ENCODE measurements around the gene HSPA12B. TPM values are rescaled to one million over a fixed set of nuclear protein-coding genes. Genes with fewer than 3 reads are reported as not detected.

HSPA12B gene
- total and polyA plus RNA-seq, 2 donors (not counting 3 experiments of a cell fraction or from before 2014, with no cell fraction given): 3.7 to 6.6 TPM

DNA sequence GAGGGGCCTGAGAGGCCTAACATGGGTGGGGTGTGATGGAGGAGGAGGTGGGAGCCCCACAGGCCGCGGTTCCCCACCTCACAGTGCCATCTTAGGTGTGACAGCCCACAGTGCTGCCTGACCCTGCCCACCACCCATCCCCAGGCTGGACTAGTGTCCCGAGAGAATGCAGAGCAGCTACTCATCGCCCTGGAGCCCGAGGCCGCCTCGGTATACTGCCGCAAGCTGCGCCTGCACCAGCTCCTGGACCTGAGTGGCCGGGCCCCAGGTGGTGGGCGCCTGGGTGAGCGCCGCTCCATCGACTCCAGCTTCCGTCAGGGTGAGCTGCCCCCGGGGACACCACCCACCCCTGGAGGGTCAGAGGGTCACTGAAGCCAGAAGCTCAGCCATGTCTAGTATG lies 15.6 kb downstream of the HSPA12B start:
- intact Hi-C loops (cut with micrococcal nuclease) (no loop called here), dilution Hi-C loops (cut with MboI; ENCODE audit: extremely low pct_ligation_motif_present, low sequenced_read_pairs) (no loop called here)
- Histone ChIP-seq H3K4me2 (ENCODE audit: insufficient read depth, low read length) (no peak overlapping the region), H3K9me3 (replicated peaks; ENCODE audit: control insufficient read depth, insufficient read depth, low read length) (no peaks in the 10 kb centered on the region), H3K79me2 (ENCODE audit: control insufficient read depth, insufficient read depth, low read length) (no peaks in the 10 kb centered on the region), H3K36me3 (ENCODE audit: control insufficient read depth in 2 of 2, extremely low read depth in 1 of 2, insufficient read depth in 2 of 2, low read length in 2 of 2) (peaks cover 0 to 3% of the 10 kb centered on the region in 2 experiments), H3K4me3 (replicated peaks in 1 of 3; ENCODE audit: insufficient read depth in 1 of 3, low read depth in 1 of 3, low read length in 3 of 3) (no peak overlapping the region), H4K20me1 (replicated peaks; ENCODE audit: control insufficient read depth, extremely low read depth, insufficient read depth, low read length) (no peaks in the 10 kb centered on the region), H3K9ac (replicated peaks; ENCODE audit: extremely low read depth, insufficient read depth, low read length) (no peak overlapping the region), H2AFZ (ENCODE audit: low read depth, low read length) (no peak overlapping the region), H3K27me3 (ENCODE audit: control insufficient read depth in 2 of 2, insufficient read depth in 2 of 2, low read length in 2 of 2) (no peaks in the 10 kb centered on the region), H3K4me1 (ENCODE audit: control insufficient read depth, extremely low read depth, insufficient read depth, low read length) (no peaks in the 10 kb centered on the region), H3K27ac (ENCODE audit: insufficient read depth, low read depth, low read length) (no peak overlapping the region), H3K9me1 (replicated peaks; ENCODE audit: control insufficient read depth, extremely low read depth, insufficient read depth, low read length) (no peaks in the 10 kb centered on the region)
- no TSS peak for BruUV-seq (replicated peaks)
- ChIA-PET CTCF (interaction anchor here (1.2 to 5.6 kb wide), 8 partner anchors 9 to 74 kb away, joined by 3 to 75 read pairs (median 4); partner anchors contain the start of genes ADISSP and SPEF1), POLR2A (no interaction called here)
- TF ChIP-seq EZH2 (IDR thresholded peaks at IDR 0.05; ENCODE audit: borderline replicate concordance, low read depth, low read length, severe bottlenecking) (no peak), FOS (IDR thresholded peaks at IDR 0.05; ENCODE audit: borderline replicate concordance, insufficient read depth, low read length) (no peak), JUN (IDR thresholded peaks at IDR 0.05; ENCODE audit: borderline replicate concordance, insufficient read depth, insufficient read length, low read depth) (no peak), CTCF (IDR thresholded peaks at IDR 0.05; ENCODE audit: extremely low read depth in 1 of 2, insufficient read depth in 1 of 2, low read depth in 1 of 2, low read length in 2 of 2) (no peak), POLR2A (IDR thresholded peaks at IDR 0.05; ENCODE audit: low read depth, low read length) (no peak), POLR2AphosphoS5 (IDR thresholded peaks at IDR 0.05; ENCODE audit: insufficient read depth, low read depth, low read length) (no peak), MYC (IDR thresholded peaks at IDR 0.05; ENCODE audit: low read depth, low read length) (no peak), GATA2 (IDR thresholded peaks at IDR 0.05; ENCODE audit: insufficient read depth, insufficient read length, low read depth, low read length) (no peak)
- TF ChIP-seq, protein P1, sequence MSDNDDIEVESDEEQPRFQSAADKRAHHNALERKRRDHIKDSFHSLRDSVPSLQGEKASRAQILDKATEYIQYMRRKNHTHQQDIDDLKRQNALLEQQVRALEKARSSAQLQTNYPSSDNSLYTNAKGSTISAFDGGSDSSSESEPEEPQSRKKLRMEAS (IDR thresholded peaks at IDR 0.05; ENCODE audit: insufficient read depth, insufficient read length): no peak
- FAIRE-seq (no peak), DNase-seq (ENCODE audit: low read depth, low spot score) (no peak)
